ENCODE data around the gene PRUNE2.
"Not testable (repeated sequence)": the region's sequence is repeated elsewhere in the genome, so short reads cannot be mapped to it uniquely, and the experiment has no call there.

Gene PRUNE2

GRCh38 chr9:76858248-76858647 is 47.7 kb downstream of the PRUNE2 start:
- not testable (repeated sequence) for DNase-seq

GRCh38 chr9:76856016-76856415 is 49.9 kb downstream of the PRUNE2 start:
- no peak for DNase-seq

- DNase-seq, result no peak
Observed at GRCh38 chr9:76855015-76855414, 50.9 kb downstream of the PRUNE2 start.

- DNase-seq, result no peak
Observed at GRCh38 chr9:76852026-76852425, 53.9 kb downstream of the PRUNE2 start.

GRCh38 chr9:76846297-76846696 is 59.6 kb downstream of the PRUNE2 start:
- no peak for DNase-seq

GRCh38 chr9:76845254-76845653 is 60.7 kb downstream of the PRUNE2 start:
- DNase-seq, result no peak

- no peak for DNase-seq
Observed at GRCh38 chr9:76835571-76836283, 70.2 kb downstream of the PRUNE2 start.

- no peak for DNase-seq
Observed at GRCh38 chr9:76828447-76828846, 77.5 kb downstream of the PRUNE2 start.

- DNase-seq, result no peak
Observed at GRCh38 chr9:76827296-76828080, 78.4 kb downstream of the PRUNE2 start.

GRCh38 chr9:76820431-76820830 is 85.5 kb downstream of the PRUNE2 start:
- DNase-seq, result no peak

- no peak for DNase-seq
Observed at GRCh38 chr9:76818271-76818670, 87.6 kb downstream of the PRUNE2 start.

GRCh38 chr9:76817489-76817888 is 88.4 kb downstream of the PRUNE2 start:
- DNase-seq, result no peak

- no peak for DNase-seq
Observed at GRCh38 chr9:76812591-76812990, 93.3 kb downstream of the PRUNE2 start.

GRCh38 chr9:76810377-76810957 is 95.4 kb downstream of the PRUNE2 start:
- peak in 1 of 2 donors; percentile 2 for DNase-seq

- DNase-seq, result no peak
Observed at GRCh38 chr9:76808636-76809035, 97.3 kb downstream of the PRUNE2 start.

- DNase-seq, result no peak
Observed at GRCh38 chr9:76803762-76804161, 102.2 kb downstream of the PRUNE2 start.

GRCh38 chr9:76803083-76803482 is 102.8 kb downstream of the PRUNE2 start:
- no peak for DNase-seq

- DNase-seq, result no peak
Observed at GRCh38 chr9:76800901-76801300, 105.0 kb downstream of the PRUNE2 start.

GRCh38 chr9:76799473-76799872 is 106.4 kb downstream of the PRUNE2 start:
- DNase-seq, result no peak

- no peak for DNase-seq
Observed at GRCh38 chr9:76798527-76798926, 107.4 kb downstream of the PRUNE2 start.

GRCh38 chr9:76796296-76796695 is 109.6 kb downstream of the PRUNE2 start:
- no peak for DNase-seq

- DNase-seq, result no peak
Observed at GRCh38 chr9:76793784-76794431, 112.0 kb downstream of the PRUNE2 start.

GRCh38 chr9:76789840-76790239 is 116.1 kb downstream of the PRUNE2 start:
- DNase-seq, result no peak

Data from inflammatory macrophage treated with lipopolysaccharide for 1 hour (primary cell).